ENCODE measurements around the gene NPAS3. TPM values are rescaled to one million over a fixed set of nuclear protein-coding genes. Genes with fewer than 3 reads are reported as not detected.

The NPAS3 gene
- total RNA-seq, 2 experiments from 2014 or later = not detected

DNA sequence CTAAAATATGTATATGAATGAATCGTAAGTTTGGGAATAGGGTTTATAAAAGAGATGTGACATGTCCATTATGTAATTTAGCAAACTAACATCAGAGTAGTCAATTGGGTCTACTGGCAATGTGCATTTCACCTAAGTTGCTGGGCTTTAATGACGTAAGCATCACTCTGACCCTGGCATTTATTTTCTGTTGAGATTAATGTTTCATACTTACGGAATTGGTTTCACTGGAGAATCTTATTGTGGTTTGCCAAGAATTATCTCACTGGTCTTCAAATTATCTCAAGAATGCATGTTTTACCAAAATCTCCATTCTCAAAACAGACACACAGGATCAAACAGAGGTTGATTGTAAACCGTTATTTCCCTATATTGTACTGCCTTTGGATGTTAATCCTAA, 437.1 kb downstream of the NPAS3 start:
- Mint-ChIP-seq H3K27ac (no peak overlapping the region), H3K9me3 (no peaks in the 10 kb centered on the region)

DNA sequence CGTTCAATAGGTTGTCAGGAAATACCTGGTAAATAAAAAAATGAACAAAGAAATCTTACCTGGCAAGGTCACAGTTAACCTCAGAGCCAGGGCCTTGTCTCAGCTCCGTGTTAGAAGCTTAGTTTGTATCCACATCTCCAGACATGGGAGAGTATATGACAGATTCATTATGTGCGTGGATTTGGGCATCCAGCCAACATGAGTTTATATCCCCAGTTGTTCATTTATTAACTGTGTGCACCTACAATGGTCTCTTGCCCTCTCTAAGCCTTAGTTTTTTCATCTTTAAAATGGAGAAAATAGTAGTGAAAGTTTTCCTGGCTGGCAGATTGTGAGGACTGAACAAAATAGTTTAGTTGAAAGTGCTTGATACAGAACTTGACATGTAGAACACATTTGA, 437.8 kb downstream of the NPAS3 start:
- Mint-ChIP-seq H3K36me3 (ENCODE audit: low read depth) (no peaks in the 10 kb centered on the region), H3K4me3 (no peak overlapping the region), H3K27me3 (ENCODE audit: low read depth) (no peaks in the 10 kb centered on the region), H3K27ac (no peak overlapping the region), H3K4me1 (ENCODE audit: low read depth) (no peaks in the 10 kb centered on the region), H3K9me3 (no peaks in the 10 kb centered on the region)
- intact Hi-C loops (cut with micrococcal nuclease) = no loop called here
- DNase-seq = no peak
- CTCF ChIA-PET = no interaction called here

More for the DNA sequence above, 437.1 kb downstream of the NPAS3 start:
- CTCF ChIA-PET = no interaction called here
- Mint-ChIP-seq H3K4me1 (ENCODE audit: low read depth) (no peaks in the 10 kb centered on the region), H3K27me3 (ENCODE audit: low read depth) (no peaks in the 10 kb centered on the region), H3K36me3 (ENCODE audit: low read depth) (no peaks in the 10 kb centered on the region), H3K4me3 (no peak overlapping the region)
- intact Hi-C loops (cut with micrococcal nuclease) = no loop called here
- no peak for DNase-seq

GRCh38 chr14:33377596-33378390, 439.1 kb downstream of the NPAS3 start:
- no peaks in the 10 kb centered on the region for H3K36me3 Mint-ChIP-seq (ENCODE audit: low read depth)
- no peaks in the 10 kb centered on the region for H3K27me3 Mint-ChIP-seq (ENCODE audit: low read depth)
- CTCF ChIA-PET = no interaction called here
- intact Hi-C loops (cut with micrococcal nuclease) = no loop called here
- no peak overlapping the region for H3K4me3 Mint-ChIP-seq
- no peak for DNase-seq
- no peaks in the 10 kb centered on the region for H3K4me1 Mint-ChIP-seq (ENCODE audit: low read depth)
- no peaks in the 10 kb centered on the region for H3K9me3 Mint-ChIP-seq
- no peak overlapping the region for H3K27ac Mint-ChIP-seq

- Mint-ChIP-seq H3K4me3 (no peak overlapping the region), H3K27ac (no peak overlapping the region), H3K27me3 (ENCODE audit: low read depth) (no peaks in the 10 kb centered on the region), H3K9me3 (no peaks in the 10 kb centered on the region), H3K4me1 (ENCODE audit: low read depth) (no peaks in the 10 kb centered on the region), H3K36me3 (ENCODE audit: low read depth) (no peaks in the 10 kb centered on the region)
- no peak for DNase-seq
- CTCF ChIA-PET = interaction anchor here (0.6 kb wide), 1 partner anchor 269 kb away, joined by 3 read pairs; no protein-coding TSS in a partner anchor
- intact Hi-C loops (cut with micrococcal nuclease) = no loop called here
These were observed 443.0 kb downstream of the NPAS3 start for GRCh38 chr14:33381717-33382116.

- no peaks in the 10 kb centered on the region for H3K36me3 Mint-ChIP-seq (ENCODE audit: low read depth)
- H3K27me3 Mint-ChIP-seq (ENCODE audit: low read depth) = no peaks in the 10 kb centered on the region
- H3K9me3 Mint-ChIP-seq = no peaks in the 10 kb centered on the region
- no peaks in the 10 kb centered on the region for H3K4me1 Mint-ChIP-seq (ENCODE audit: low read depth)
- H3K27ac Mint-ChIP-seq = no peak overlapping the region
- DNase-seq = no peak
- H3K4me3 Mint-ChIP-seq = no peak overlapping the region
- intact Hi-C loops (cut with micrococcal nuclease) = no loop called here
- CTCF ChIA-PET = no interaction called here
These were observed 447.5 kb downstream of the NPAS3 start for GRCh38 chr14:33386140-33386539.

DNA sequence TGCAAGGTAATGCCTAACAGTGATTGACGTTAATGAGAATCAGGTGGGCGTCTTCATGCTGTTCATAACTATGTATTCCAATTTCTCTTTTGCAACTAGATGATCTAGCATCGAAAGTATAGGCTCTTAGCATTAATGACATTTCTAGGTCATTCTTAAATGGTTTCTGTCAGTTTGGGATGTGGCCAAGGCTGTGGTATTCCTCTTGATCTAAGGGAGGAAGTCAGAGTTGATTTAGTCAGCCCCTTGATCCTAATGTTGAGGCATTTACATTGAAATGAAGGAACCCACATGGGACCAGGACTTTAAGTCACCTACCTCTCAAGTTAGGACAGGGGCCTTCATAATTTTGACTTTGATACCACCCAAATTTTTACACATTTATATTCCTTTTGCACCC, 448.1 kb downstream of the NPAS3 start:
- H3K4me3 Mint-ChIP-seq = no peak overlapping the region
- H3K27ac Mint-ChIP-seq = no peak overlapping the region
- intact Hi-C loops (cut with micrococcal nuclease) = no loop called here
- H3K9me3 Mint-ChIP-seq = no peaks in the 10 kb centered on the region
- H3K27me3 Mint-ChIP-seq (ENCODE audit: low read depth) = no peaks in the 10 kb centered on the region
- DNase-seq = no peak
- H3K4me1 Mint-ChIP-seq (ENCODE audit: low read depth) = no peaks in the 10 kb centered on the region
- CTCF ChIA-PET = no interaction called here
- no peaks in the 10 kb centered on the region for H3K36me3 Mint-ChIP-seq (ENCODE audit: low read depth)

DNA sequence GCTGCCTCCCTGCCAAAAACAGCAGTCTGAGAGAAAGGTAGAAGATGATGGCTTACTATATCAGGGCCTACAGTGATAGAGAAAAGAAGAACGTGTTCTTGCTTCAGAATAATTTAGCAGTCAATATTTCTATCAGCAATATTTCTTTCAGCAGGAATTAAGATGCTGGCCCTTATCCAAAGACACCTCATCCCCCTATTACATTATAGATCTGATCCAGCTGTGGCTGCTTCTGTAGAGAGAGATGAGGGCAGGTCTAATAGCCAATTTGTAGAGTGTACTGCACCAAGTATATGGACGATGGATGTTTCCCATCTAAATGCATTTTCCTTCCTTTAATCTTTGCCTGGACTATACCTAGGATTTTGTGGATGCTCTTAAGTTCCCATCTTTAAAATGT, 451.7 kb downstream of the NPAS3 start:
- CTCF ChIA-PET = no interaction called here
- no peak overlapping the region for H3K4me3 Mint-ChIP-seq
- no peak overlapping the region for H3K27ac Mint-ChIP-seq
- no peaks in the 10 kb centered on the region for H3K9me3 Mint-ChIP-seq
- H3K36me3 Mint-ChIP-seq (ENCODE audit: low read depth) = no peaks in the 10 kb centered on the region
- intact Hi-C loops (cut with micrococcal nuclease) = no loop called here
- DNase-seq = no peak
- H3K27me3 Mint-ChIP-seq (ENCODE audit: low read depth) = no peaks in the 10 kb centered on the region
- no peaks in the 10 kb centered on the region for H3K4me1 Mint-ChIP-seq (ENCODE audit: low read depth)

DNA sequence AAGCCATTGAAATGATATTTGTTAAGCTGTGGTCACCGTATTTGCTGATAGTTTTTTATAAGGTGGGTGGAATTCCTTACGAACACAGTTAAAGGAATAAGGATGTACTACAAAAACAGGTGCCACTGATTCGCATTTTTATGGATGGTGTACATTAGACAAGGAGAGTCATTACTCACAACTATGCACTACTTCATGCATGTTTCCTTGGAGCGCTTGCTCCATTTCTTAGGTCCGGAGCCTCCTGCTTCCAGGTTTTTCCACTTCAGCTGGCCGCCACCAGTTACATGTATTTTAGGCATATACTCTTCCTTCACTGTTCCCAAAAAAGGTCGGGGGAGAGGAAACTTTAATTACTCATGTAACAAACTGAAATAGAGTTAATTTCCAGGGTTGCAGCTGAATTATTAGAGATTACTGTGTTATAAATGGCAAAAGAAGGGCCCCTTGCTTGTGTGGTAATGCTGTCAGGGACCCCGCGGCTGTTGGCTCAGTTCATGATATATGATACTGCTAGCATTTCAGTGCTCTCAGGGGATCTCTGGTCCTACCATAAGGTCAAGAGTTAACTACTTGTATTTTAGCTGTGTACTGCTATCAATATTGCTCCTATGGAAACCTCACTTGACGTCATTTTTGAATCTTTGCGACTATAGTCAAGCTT, 454.7 kb downstream of the NPAS3 start:
- Mint-ChIP-seq H3K9me3 (no peaks in the 10 kb centered on the region), H3K4me1 (ENCODE audit: low read depth) (no peaks in the 10 kb centered on the region), H3K4me3 (no peak overlapping the region), H3K27ac (no peak overlapping the region), H3K36me3 (ENCODE audit: low read depth) (no peaks in the 10 kb centered on the region), H3K27me3 (ENCODE audit: low read depth) (no peaks in the 10 kb centered on the region)
- no peak for DNase-seq
- intact Hi-C loops (cut with micrococcal nuclease) = no loop called here
- CTCF ChIA-PET = no interaction called here

GRCh38 chr14:33393895-33394368, 455.3 kb downstream of the NPAS3 start:
- Mint-ChIP-seq H3K36me3 (ENCODE audit: low read depth) (no peaks in the 10 kb centered on the region), H3K27me3 (ENCODE audit: low read depth) (no peaks in the 10 kb centered on the region), H3K27ac (no peak overlapping the region), H3K4me1 (ENCODE audit: low read depth) (no peaks in the 10 kb centered on the region), H3K4me3 (no peak overlapping the region), H3K9me3 (no peaks in the 10 kb centered on the region)
- no peak for DNase-seq
- intact Hi-C loops (cut with micrococcal nuclease) = no loop called here
- CTCF ChIA-PET = no interaction called here

DNA sequence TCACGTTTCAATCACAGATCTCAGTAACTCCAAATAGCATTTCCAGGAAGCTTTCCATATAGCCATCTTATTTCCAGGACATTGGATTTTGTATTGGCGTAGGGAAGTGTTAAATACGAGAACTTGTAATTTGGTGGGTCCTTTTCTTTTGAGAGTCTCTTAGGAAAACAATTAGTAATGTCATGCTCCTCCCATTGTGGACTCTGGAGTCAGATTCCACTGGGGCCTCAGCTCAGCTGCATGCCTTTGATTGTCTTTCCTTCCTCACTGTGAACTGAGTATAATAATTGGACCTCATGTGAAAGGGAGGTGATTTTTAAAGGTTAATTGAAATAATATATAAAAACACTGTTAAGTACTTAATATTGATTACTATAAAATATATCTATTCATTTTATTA, 462.6 kb downstream of the NPAS3 start:
- H3K4me1 Mint-ChIP-seq (ENCODE audit: low read depth) = no peaks in the 10 kb centered on the region
- CTCF ChIA-PET = no interaction called here
- H3K9me3 Mint-ChIP-seq = no peaks in the 10 kb centered on the region
- H3K27ac Mint-ChIP-seq = no peak overlapping the region
- no peak for DNase-seq
- H3K27me3 Mint-ChIP-seq (ENCODE audit: low read depth) = no peaks in the 10 kb centered on the region
- H3K36me3 Mint-ChIP-seq (ENCODE audit: low read depth) = no peaks in the 10 kb centered on the region
- intact Hi-C loops (cut with micrococcal nuclease) = no loop called here
- no peak overlapping the region for H3K4me3 Mint-ChIP-seq

- H3K4me1 Mint-ChIP-seq (ENCODE audit: low read depth) = no peaks in the 10 kb centered on the region
- no peak for DNase-seq
- peaks cover under 1% of the 10 kb centered on the region for H3K9me3 Mint-ChIP-seq
- H3K36me3 Mint-ChIP-seq (ENCODE audit: low read depth) = no peaks in the 10 kb centered on the region
- no peak overlapping the region for H3K4me3 Mint-ChIP-seq
- H3K27me3 Mint-ChIP-seq (ENCODE audit: low read depth) = no peaks in the 10 kb centered on the region
- intact Hi-C loops (cut with micrococcal nuclease) = no loop called here
- H3K27ac Mint-ChIP-seq = no peak overlapping the region
- CTCF ChIA-PET = no interaction called here
These were observed 463.9 kb downstream of the NPAS3 start for GRCh38 chr14:33402604-33403003.

GRCh38 chr14:33404054-33404453, 465.4 kb downstream of the NPAS3 start:
- H3K4me3 Mint-ChIP-seq = no peak overlapping the region
- no peaks in the 10 kb centered on the region for H3K27me3 Mint-ChIP-seq (ENCODE audit: low read depth)
- intact Hi-C loops (cut with micrococcal nuclease) = no loop called here
- H3K27ac Mint-ChIP-seq = no peak overlapping the region
- H3K9me3 Mint-ChIP-seq = peaks cover 1% of the 10 kb centered on the region
- CTCF ChIA-PET = no interaction called here
- no peaks in the 10 kb centered on the region for H3K4me1 Mint-ChIP-seq (ENCODE audit: low read depth)
- H3K36me3 Mint-ChIP-seq (ENCODE audit: low read depth) = no peaks in the 10 kb centered on the region
- no peak for DNase-seq

GRCh38 chr14:33404964-33405574, 466.4 kb downstream of the NPAS3 start:
- Mint-ChIP-seq H3K27me3 (ENCODE audit: low read depth) (no peaks in the 10 kb centered on the region), H3K4me3 (no peak overlapping the region), H3K36me3 (ENCODE audit: low read depth) (no peaks in the 10 kb centered on the region), H3K4me1 (ENCODE audit: low read depth) (no peaks in the 10 kb centered on the region), H3K9me3 (peaks cover 1% of the 10 kb centered on the region), H3K27ac (no peak overlapping the region)
- CTCF ChIA-PET = interaction anchor here (0.7 kb wide), 1 partner anchor 161 kb away, joined by 4 read pairs; no protein-coding TSS in a partner anchor
- no peak for DNase-seq
- intact Hi-C loops (cut with micrococcal nuclease) = no loop called here

Data from activated naive CD4-positive, alpha-beta T cell treated with anti-CD3 and anti-CD28 coated beads for 36 hours (primary cell).